ENCODE results near the gene AGTRAP. TPM values are rescaled to one million over a fixed set of nuclear protein-coding genes. Genes with fewer than 3 reads are reported as not detected.

The AGTRAP gene
- polyA plus RNA-seq, 3 donors from 2014 or later, result 319 to 591 (median 324) TPM

DNA sequence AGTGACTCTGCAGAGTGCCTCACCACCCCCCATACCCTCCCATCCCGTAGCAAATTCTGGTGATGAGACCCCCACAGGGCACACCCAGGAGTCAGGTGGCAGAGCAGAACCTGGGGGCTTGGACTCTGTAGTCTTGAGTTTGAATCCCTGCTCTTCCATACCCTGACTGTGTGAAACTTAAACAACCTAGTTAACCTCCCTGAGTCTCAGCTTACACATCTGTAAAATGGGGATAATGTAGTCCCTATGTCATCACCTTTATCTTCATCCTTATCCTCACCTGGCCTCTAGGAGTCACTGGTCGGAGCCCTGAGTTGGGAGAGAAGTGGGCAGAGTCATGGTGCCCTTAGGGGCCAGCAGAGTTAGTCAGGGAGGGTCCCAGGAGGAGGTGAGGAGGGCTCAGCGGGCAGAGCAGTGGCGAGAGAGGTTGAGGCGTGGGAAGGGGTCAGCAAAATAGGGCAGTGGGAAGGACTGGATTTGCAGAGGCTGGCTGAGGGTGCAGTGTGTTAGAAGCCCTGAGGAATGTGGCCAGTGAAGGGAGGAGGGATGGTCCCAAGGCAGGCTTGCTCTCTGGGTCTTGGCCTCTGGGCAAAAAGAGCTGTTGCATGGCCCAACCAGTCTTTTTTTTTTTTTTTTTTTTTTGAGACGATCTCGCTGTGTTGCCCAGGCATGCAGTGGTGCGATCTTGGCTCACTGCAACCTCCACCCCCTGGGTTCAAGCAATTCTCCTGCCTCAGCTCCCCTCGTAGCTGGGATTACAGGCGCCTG is 44.6 kb downstream of the AGTRAP start:
- Mint-ChIP-seq H3K9me3 (no peaks in the 10 kb centered on the region), H3K4me3 (no peak overlapping the region), H3K36me3 (no peaks in the 10 kb centered on the region), H3K4me1 (peaks cover 0 to 9% of the 10 kb centered on the region in 2 donors), H3K27me3 (ENCODE audit: low read depth in 3 of 3) (peaks cover 0 to 4% (median 0%) of the 10 kb centered on the region in 3 donors), H3K27ac (peak overlapping the region in 1 of 6 donors; percentile 61)
- no peak for DNase-seq

DNA sequence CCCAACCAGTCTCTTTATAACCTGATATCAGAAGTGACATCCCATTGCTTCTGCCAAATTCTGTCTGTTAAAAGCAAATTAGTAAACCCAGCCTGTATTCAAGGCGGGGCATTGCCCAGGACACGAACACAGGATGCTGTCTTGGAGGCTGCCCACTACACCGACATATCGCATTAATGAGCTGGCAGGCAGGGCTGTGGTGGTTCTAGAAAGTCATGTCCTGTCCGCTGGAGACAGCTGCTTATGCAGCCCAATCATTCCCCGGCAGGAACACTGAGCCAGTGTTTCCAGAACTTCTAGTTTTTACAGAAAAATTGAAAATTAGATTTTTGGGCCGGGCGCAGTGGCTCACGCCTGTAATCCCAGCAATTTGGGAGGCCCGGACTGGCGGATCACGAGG is 45.4 kb downstream of the AGTRAP start:
- DNase-seq, result no peak
- Mint-ChIP-seq H3K27me3 (ENCODE audit: low read depth in 3 of 3) (peaks cover 0 to 2% (median 0%) of the 10 kb centered on the region in 3 donors), H3K27ac (no peak overlapping the region), H3K4me1 (peaks cover 0 to 9% of the 10 kb centered on the region in 2 donors), H3K36me3 (no peaks in the 10 kb centered on the region), H3K4me3 (no peak overlapping the region), H3K9me3 (no peaks in the 10 kb centered on the region)

DNA sequence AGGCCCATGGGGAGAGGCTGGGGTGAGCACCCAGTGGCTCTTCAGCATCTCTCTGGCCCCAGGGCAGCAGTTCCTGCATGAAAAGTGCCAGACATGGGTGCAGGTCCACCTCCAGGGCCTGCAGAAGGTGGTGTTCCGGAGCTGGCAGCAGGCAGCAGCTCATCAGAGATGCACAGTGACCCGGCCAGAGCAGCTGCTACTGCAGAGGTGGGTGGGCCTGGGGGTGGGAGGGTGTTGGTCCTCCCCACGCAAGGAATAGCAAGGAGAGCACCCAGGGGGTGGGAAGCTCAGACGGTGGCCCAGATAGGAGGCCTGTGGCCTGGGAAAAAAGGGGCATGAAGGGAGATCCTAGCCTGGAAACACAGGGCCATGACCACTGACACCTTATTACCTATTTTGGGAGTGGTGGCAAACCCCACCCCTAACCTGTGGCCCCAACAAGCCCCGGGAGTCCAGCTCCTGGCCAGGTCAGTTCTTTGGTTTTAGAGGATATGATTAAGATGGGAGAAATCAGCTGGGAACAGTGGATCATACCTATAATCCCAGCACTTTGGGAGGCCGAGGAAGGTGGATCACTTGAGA is 46.3 kb downstream of the AGTRAP start:
- Mint-ChIP-seq H3K27ac (no peak overlapping the region), H3K36me3 (no peaks in the 10 kb centered on the region), H3K27me3 (ENCODE audit: low read depth in 3 of 3) (peaks cover 0 to 2% (median 0%) of the 10 kb centered on the region in 3 donors), H3K9me3 (no peaks in the 10 kb centered on the region), H3K4me3 (no peak overlapping the region), H3K4me1 (peaks cover 0 to 9% of the 10 kb centered on the region in 2 donors)
- no peak for DNase-seq

DNA sequence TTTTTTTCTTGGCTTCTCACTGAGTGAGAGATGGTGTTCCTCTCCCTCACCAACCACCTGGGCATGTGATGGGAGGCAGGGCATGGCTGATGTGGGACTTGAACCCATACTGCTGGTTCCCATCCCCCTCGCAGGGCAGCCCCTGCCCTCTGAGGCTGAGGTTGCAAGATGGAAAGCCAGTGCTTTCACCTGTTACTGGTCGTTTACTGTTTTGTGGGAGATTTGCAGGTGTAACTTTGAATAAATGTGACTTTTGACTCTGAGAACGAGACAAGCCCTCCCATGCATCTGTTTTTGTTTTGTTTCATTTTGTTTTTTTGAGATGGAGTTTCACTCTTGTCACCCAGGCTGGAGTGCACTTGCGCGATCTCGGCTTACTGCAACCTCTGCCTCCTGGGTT is 47.6 kb downstream of the AGTRAP start:
- Mint-ChIP-seq H3K4me3 (peak overlapping the region in 2 of 5 donors; percentile 15 to 29), H3K27ac (no peak overlapping the region), H3K36me3 (no peaks in the 10 kb centered on the region), H3K27me3 (ENCODE audit: low read depth in 3 of 3) (peaks cover 0 to 2% (median 0%) of the 10 kb centered on the region in 3 donors), H3K4me1 (peaks cover 0 to 9% of the 10 kb centered on the region in 2 donors), H3K9me3 (no peaks in the 10 kb centered on the region)
- no peak for DNase-seq

DNA sequence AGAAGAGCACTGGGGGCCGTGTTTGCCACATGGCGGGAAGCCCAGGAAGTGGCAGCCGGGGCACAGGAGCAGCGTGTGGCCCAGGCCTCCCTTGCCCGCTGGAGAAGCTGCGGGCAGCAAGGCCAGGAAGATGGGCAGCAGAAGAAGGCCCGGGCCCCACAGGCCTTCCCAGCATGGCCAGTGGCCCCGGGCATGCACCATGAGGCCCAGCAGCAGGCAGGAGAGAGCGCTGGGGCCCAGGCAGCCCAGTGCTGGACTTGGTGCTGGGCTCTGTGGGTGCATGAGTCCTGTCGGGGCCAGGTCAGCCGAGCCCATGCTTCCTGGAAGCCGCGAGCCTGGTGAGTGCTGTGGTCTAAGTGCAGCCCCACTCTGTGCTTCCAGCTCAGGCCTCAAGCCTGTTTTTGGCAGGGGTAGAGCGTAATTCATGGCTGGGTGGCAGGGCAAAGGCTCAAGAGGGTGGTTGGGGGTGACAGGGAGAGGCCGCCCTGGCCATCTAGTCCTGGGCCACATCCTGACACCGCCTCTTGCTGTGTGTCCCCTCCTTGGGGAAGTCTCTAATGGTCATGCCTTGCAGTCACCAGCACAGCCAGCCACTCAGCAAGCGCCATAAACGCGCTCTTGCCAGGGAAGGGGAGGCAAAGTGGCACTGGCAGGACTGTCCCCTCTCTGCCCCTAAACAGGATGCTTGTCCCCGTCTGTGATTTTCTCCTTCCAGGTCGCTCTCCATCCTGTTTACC is 48.5 kb downstream of the AGTRAP start:
- DNase-seq, result no peak
- peak overlapping the region in 2 of 6 donors; percentile 7 to 14 for H3K27ac Mint-ChIP-seq
- H3K4me1 Mint-ChIP-seq, result peaks cover 0 to 9% of the 10 kb centered on the region in 2 donors
- H3K9me3 Mint-ChIP-seq, result no peaks in the 10 kb centered on the region
- H3K36me3 Mint-ChIP-seq, result no peaks in the 10 kb centered on the region
- H3K27me3 Mint-ChIP-seq (ENCODE audit: low read depth in 3 of 3), result peaks cover 0 to 2% (median 0%) of the 10 kb centered on the region in 3 donors
- peak overlapping the region in 4 of 5 donors; percentile 10 to 47 (median 35) for H3K4me3 Mint-ChIP-seq

DNA sequence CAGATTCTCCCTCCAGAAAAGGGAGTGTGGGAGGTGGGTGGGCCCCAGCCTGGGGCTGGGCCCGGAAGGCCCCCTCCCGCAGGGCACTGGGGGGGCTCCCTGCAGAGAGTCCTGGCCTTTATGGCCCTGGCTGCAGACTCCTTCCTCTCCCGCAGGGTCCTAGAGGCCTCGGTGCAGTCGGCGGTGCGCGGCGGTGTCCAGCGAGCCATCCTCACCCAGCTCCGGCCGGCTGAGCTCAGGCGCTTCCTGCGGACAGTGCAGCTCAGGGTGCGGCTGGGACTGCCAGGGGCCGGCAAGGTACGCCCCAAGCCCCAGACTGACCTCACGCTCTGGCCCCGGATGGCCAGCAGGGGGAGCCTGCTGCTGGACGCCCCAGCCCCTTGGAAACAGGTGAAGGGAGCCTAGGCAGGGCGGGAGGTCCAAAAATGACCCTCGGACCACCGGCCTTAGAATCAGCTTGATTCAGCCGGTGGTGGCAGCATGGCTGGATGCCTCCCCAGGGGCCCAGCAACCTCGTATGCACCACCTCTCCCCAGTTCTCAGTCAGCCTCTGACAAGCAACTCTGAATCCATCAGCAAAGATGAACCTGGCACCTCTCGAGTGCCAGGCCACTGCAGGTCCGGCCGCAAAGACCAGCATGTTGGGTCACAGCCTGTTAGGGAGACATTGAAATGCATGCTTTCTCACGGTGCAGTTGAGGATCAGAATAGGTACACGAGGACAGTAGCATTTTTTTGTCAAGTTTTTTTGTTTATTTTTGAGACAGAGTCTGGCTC is 49.2 kb downstream of the AGTRAP start:
- no peak overlapping the region for H3K27ac Mint-ChIP-seq
- peaks cover 0 to 9% of the 10 kb centered on the region in 2 donors for H3K4me1 Mint-ChIP-seq
- H3K9me3 Mint-ChIP-seq, result no peaks in the 10 kb centered on the region
- H3K36me3 Mint-ChIP-seq, result no peaks in the 10 kb centered on the region
- peaks cover 0 to 2% (median 0%) of the 10 kb centered on the region in 3 donors for H3K27me3 Mint-ChIP-seq (ENCODE audit: low read depth in 3 of 3)
- peak overlapping the region; percentile 44 to 74 (median 68) for H3K4me3 Mint-ChIP-seq
- DNase-seq, result peak; percentile 33 to 48 (median 45)

DNA sequence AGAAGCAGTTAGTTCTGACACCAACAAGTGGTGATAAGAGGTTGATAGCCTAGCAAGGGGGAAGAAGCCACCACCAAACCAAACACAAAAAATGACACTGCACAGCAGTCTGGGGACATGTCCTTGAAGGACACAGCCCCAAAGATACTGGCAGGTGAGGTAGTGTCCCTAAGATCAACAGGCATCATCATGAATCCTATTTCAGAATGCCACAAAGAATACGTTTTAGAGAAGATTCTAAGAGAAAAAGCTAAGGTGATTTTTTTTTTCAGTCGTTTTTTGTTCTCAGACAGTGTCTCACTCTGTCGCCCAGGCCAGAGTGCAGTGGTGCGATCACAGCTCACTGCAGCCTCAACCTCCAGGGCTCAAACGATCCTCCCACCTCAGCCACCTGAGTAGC is 50.2 kb downstream of the AGTRAP start:
- no peak for DNase-seq
- H3K27ac Mint-ChIP-seq, result peak overlapping the region in 2 of 6 donors; percentile 16 to 67
- peak overlapping the region in 1 of 5 donors; percentile 21 for H3K4me3 Mint-ChIP-seq
- peaks cover 0 to 9% of the 10 kb centered on the region in 2 donors for H3K4me1 Mint-ChIP-seq
- no peaks in the 10 kb centered on the region for H3K27me3 Mint-ChIP-seq (ENCODE audit: low read depth in 3 of 3)
- H3K36me3 Mint-ChIP-seq, result peaks cover 0 to 5% (median 0%) of the 10 kb centered on the region in 3 donors
- no peaks in the 10 kb centered on the region for H3K9me3 Mint-ChIP-seq

DNA sequence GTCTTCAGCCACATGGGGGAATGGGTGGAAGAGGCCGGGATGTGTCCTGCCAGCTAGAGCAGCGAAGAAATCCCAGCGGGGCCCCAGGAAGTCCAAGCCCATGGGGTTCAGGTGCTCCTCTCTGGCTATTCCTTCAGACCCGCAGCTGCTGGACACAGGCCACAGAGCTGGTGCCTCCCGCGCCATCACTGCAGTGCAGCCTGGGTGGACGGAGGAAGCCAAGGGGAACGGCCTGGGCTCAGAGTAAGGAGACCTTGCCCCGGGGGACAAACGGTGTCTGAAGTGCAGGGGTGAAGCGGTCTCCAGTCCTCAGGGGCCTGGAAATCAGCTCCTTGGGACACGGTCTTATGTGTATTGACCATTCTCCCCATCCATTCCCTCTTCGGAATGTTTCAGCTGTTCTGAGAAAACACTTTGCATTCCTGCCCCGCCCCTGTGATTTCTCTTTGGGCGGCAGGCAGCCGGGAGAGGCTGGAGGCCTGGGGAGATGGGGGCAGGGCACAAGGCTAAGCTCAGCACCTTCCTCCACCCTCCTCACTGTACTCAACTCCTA is 51.4 kb downstream of the AGTRAP start:
- no peaks in the 10 kb centered on the region for H3K9me3 Mint-ChIP-seq
- peaks cover 0 to 1% (median 0%) of the 10 kb centered on the region in 3 donors for H3K27me3 Mint-ChIP-seq (ENCODE audit: low read depth in 3 of 3)
- no peak overlapping the region for H3K27ac Mint-ChIP-seq
- no peak overlapping the region for H3K4me3 Mint-ChIP-seq
- H3K36me3 Mint-ChIP-seq, result peaks cover 5 to 13% (median 6%) of the 10 kb centered on the region in 3 donors
- H3K4me1 Mint-ChIP-seq, result peaks cover 0 to 9% of the 10 kb centered on the region in 2 donors
- DNase-seq, result no peak

DNA sequence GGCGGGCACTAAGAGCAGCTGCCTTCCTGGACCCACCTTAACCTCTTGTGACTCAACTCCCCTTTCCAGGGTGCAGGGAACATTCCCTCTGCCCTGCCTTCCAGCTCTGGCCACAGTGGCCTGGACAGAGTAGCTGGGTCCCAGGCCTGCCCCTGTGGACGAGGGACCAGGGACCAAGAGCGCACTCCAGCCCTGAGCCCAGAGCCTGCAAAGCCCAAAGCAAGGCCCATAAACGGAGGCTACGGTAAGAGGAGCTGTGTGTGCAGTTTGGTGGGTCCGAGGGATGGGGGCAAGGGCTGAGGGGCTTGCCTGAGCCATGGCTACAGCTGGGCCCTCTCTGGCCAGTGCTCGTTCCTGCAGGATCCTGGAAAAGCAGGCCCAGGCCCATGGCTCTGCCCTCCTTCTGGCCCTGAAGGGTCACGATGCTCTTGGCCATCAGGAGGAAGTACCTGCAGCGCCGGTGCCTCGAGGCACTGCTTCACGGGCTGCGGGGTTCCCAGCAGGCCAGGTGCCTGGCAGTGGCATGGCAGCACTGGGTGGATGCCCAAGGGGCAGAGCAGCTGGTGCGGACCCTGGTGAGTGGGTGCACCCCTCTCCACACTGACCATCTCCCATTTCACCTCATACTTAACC is 52.0 kb downstream of the AGTRAP start:
- DNase-seq, result no peak
- Mint-ChIP-seq H3K4me3 (no peak overlapping the region), H3K36me3 (peaks cover 5 to 13% (median 6%) of the 10 kb centered on the region in 3 donors), H3K27me3 (ENCODE audit: low read depth in 3 of 3) (peaks cover 0 to 1% (median 0%) of the 10 kb centered on the region in 3 donors), H3K27ac (no peak overlapping the region), H3K4me1 (peaks cover 0 to 9% of the 10 kb centered on the region in 2 donors), H3K9me3 (no peaks in the 10 kb centered on the region)

DNA sequence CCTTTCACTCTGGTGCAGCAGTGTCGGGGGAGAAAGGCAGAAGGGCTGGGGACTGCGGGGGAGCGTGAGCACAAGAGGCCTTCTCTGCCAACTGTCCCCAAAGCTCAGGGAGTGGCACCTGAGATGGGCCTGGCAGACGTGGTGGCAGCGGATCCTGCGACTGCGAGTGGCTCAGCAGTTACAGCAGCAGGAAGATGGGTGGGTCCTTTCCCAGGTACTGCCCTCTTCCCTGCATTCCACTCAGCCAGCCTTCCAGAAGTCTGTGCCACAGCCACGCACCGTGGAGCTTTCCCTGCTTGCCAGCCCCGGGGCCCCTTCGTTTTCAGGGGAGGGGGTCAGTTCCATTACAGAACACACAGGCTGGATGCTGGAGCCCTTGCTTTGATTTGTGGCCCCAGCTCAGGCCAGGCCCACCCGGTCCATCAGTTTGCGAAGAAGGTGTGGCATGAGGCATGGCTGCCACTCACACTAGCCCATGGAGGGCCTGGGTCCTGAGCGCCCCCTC is 52.7 kb downstream of the AGTRAP start:
- Mint-ChIP-seq H3K4me3 (no peak overlapping the region), H3K27me3 (ENCODE audit: low read depth in 3 of 3) (peaks cover 0 to 1% (median 0%) of the 10 kb centered on the region in 3 donors), H3K36me3 (peaks cover 5 to 13% (median 6%) of the 10 kb centered on the region in 3 donors), H3K9me3 (no peaks in the 10 kb centered on the region), H3K4me1 (peaks cover 0 to 9% of the 10 kb centered on the region in 2 donors), H3K27ac (no peak overlapping the region)
- no peak for DNase-seq

DNA sequence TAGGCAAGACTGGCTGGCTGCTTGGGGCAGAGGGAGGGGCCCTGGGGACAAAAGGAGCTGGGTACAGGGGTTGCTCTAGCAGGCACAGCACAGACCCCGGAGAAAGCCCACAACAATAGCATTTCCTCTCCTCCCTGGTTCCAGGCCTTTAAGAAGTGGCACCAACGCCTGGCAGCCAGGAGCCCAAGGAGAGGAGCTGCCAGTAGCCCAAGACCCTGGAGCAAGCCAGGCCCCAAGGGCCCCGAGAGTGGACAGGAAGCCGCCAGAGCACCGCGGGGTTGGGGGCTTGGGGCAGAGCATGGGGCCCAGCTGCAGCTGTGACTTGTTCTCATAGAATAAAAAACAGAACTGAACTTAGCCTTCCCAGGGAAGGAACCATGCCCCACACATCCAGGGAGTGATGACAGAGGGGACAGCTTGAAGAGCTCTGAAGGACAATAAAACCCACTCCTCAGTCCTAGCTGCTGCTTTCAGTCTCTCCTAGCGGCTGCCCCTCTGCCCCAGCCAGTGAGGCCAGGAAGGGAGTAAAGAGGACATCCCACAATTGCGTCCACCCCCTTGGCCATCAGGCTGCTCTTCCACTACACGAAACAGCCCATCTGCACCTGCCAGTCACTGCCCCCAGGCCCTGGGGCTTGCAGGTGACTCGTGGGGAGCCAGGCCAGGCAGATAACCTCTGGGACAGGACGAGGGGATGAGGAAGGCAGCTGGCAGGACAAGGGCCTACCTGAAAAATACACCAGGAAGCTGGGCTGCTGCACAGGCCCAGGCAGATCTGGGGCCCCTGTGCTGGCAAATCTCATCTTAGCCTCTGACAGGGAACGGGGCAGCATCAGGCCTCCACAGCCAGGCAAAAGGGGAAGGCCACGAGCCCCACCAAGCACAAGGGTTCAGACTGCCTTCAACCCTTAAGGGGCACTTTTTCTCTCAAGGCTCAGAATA is 53.5 kb downstream of the AGTRAP start:
- H3K27ac Mint-ChIP-seq, result peak overlapping the region in 2 of 6 donors; percentile 32 to 68
- H3K27me3 Mint-ChIP-seq (ENCODE audit: low read depth in 3 of 3), result peaks cover 0 to 1% (median 0%) of the 10 kb centered on the region in 3 donors
- peaks cover 5 to 15% (median 6%) of the 10 kb centered on the region in 3 donors for H3K36me3 Mint-ChIP-seq
- no peak overlapping the region for H3K4me3 Mint-ChIP-seq
- peaks cover 0 to 7% of the 10 kb centered on the region in 2 donors for H3K4me1 Mint-ChIP-seq
- DNase-seq, result no peak
- no peaks in the 10 kb centered on the region for H3K9me3 Mint-ChIP-seq

Measured in immature natural killer cell (primary cell).